Uterus (tissue), 4 donors: ENCODE data around the gene DPM1. TPM values are rescaled to one million over a fixed set of nuclear protein-coding genes. Genes with fewer than 3 reads are reported as not detected.

ENCODE experiments used
- DNase-seq, 2 donors: peaks; one replicate each; pipeline ENCODE4 v3.0.0-alpha.2; 2019 to 2020
- H3K27ac ChIP-seq, 2 donors: fragments of 200-600 bp; sonication (generic); 1 replicate in 1 of 2; 2 replicates in 1 of 2; pipeline ENCODE4 v1.5.1; 2016 to 2018
- H3K27me3 ChIP-seq, 2 donors: fragments of 200-600 bp; sonication (generic); one replicate each; pipeline ENCODE4 v1.5.1; 2018 to 2019; ENCODE audit warnings: control low read depth in 1 of 2
- H3K36me3 ChIP-seq, 2 donors: fragments of 200-600 bp; sonication (generic); one replicate each; pipeline ENCODE4 v1.5.1; 2019; ENCODE audit warnings: control low read depth in 1 of 2
- H3K4me1 ChIP-seq, 2 donors: fragments of 200-600 bp; sonication (generic); one replicate each; pipeline ENCODE4 v1.5.1; 2018 to 2019; ENCODE audit warnings: control low read depth in 1 of 2
- H3K4me3 ChIP-seq, 2 donors: fragments of 200-600 bp; sonication (generic); 1 replicate in 1 of 2; 2 replicates in 1 of 2; pipeline ENCODE4 v1.5.1; 2018 to 2019; ENCODE audit warnings: mild to moderate bottlenecking in 1 of 2
- H3K9me3 ChIP-seq, 2 donors: fragments of 200-600 bp; sonication (generic); one replicate each; pipeline ENCODE4 v1.5.1; 2019; ENCODE audit warnings: control low read depth in 1 of 2
- CTCF ChIP-seq, 4 experiments: fragments of 200-600 bp in 2 of 4; fragments of 450-650 bp in 2 of 4; sonication (generic) in 2 of 4; IDR thresholded peaks; one replicate each; pipeline ENCODE4 v1.5.1; 2016 to 2019; ENCODE audit warnings: antibody characterized with exemption in 4 of 4, mild to moderate bottlenecking in 2 of 4, moderate library complexity in 1 of 4
- POLR2A ChIP-seq, 2 donors: fragments of 450-650 bp; IDR thresholded peaks; one replicate each; pipeline ENCODE4 v1.6.1; 2016; ENCODE audit warnings: antibody characterized with exemption in 2 of 2, mild to moderate bottlenecking in 1 of 2, moderate library complexity in 1 of 2
- intact Hi-C: fragments of 100-400 bp; cut with DNase I; formaldehyde crosslinking; loops from one replicate; pipeline ENCODE4 v1.15.1; 2023; ENCODE audit warnings: low total_unique reads
- total RNA-seq, 4 donors: library from RNA; depleted of rRNA in 3 of 4; stranded (reverse); fragments of >200 nt in 3 of 4; gene quantifications; one replicate each; pipeline versions ENCODE4 v1.1.0 to v1.2.4, GENCODE V29; 2014 to 2023
- donor health status: DM: yes; HTN: yes; CAD: no.

DPM1 gene
- total RNA-seq, 4 donors from 2014 or later, result 40.4 to 128 (median 64.2) TPM

- Histone ChIP-seq H3K4me3 (no peak overlapping the region), H3K9me3 (no peaks in the 10 kb centered on the region), H3K27ac (no peak overlapping the region), H3K36me3 (no peaks in the 10 kb centered on the region), H3K4me1 (peaks cover 0 to 39% of the 10 kb centered on the region in 2 donors), H3K27me3 (no peaks in the 10 kb centered on the region)
- intact Hi-C loops, result loop anchor here (10.0 kb wide), 1 partner anchor 127 kb away; the partner anchor contains the start of gene BCAS4
- DNase-seq, result no peak
- TF ChIP-seq POLR2A (IDR thresholded peaks at IDR 0.05) (no peak), CTCF (IDR thresholded peaks at IDR 0.05) (no peak)
Observed at GRCh38 chr20:50921803-50922501, 36.4 kb downstream of the DPM1 start.

- intact Hi-C loops, result loop anchor here (10.0 kb wide), 1 partner anchor 126 kb away; the partner anchor contains the start of gene BCAS4
- peaks cover 0 to 40% of the 10 kb centered on the region in 2 donors for H3K4me1 ChIP-seq
- DNase-seq, result no peak
- H3K36me3 ChIP-seq, result no peaks in the 10 kb centered on the region
- no peak overlapping the region for H3K27ac ChIP-seq
- H3K27me3 ChIP-seq, result no peaks in the 10 kb centered on the region
- TF ChIP-seq CTCF (IDR thresholded peaks at IDR 0.05) (no peak), POLR2A (IDR thresholded peaks at IDR 0.05) (no peak)
- no peak overlapping the region for H3K4me3 ChIP-seq
- no peaks in the 10 kb centered on the region for H3K9me3 ChIP-seq
Observed at GRCh38 chr20:50920997-50921396, 37.3 kb downstream of the DPM1 start.

GRCh38 chr20:50919567-50919966 lies 38.8 kb downstream of the DPM1 start:
- Histone ChIP-seq H3K27ac (peak overlapping the region; percentile 41 to 43), H3K4me1 (peaks cover 0 to 36% of the 10 kb centered on the region in 2 donors), H3K27me3 (no peaks in the 10 kb centered on the region), H3K36me3 (no peaks in the 10 kb centered on the region), H3K4me3 (no peak overlapping the region), H3K9me3 (no peaks in the 10 kb centered on the region)
- DNase-seq, result peak; percentile 71 to 74
- TF ChIP-seq CTCF (IDR thresholded peaks at IDR 0.05) (no peak), POLR2A (IDR thresholded peaks at IDR 0.05) (no peak)
- intact Hi-C loops, result no loop called here

GRCh38 chr20:50918403-50918802 lies 39.9 kb downstream of the DPM1 start:
- Histone ChIP-seq H3K27me3 (no peaks in the 10 kb centered on the region), H3K4me1 (peaks cover 0 to 36% of the 10 kb centered on the region in 2 donors)

More at GRCh38 chr20:50918403-50918802, 39.9 kb downstream of the DPM1 start:
- DNase-seq, result no peak
- Histone ChIP-seq H3K4me3 (no peak overlapping the region), H3K27ac (peak overlapping the region; percentile 38 to 41), H3K36me3 (no peaks in the 10 kb centered on the region), H3K9me3 (no peaks in the 10 kb centered on the region)
- intact Hi-C loops, result no loop called here
- TF ChIP-seq POLR2A (IDR thresholded peaks at IDR 0.05), result no peak
- TF ChIP-seq CTCF (IDR thresholded peaks at IDR 0.05), result no peak
